HG03439 (cell line): Measurements from ENCODE around the gene RAB28.

Experiments
- ATAC-seq: cut with Tn5 transposase; IDR thresholded peaks from one replicate; pipeline ENCODE4 v1.9.1; 2021; ENCODE audit warnings: mild to moderate bottlenecking, moderate library complexity; ENCODE audit not compliant: unreplicated experiment

RAB28 gene

DNA sequence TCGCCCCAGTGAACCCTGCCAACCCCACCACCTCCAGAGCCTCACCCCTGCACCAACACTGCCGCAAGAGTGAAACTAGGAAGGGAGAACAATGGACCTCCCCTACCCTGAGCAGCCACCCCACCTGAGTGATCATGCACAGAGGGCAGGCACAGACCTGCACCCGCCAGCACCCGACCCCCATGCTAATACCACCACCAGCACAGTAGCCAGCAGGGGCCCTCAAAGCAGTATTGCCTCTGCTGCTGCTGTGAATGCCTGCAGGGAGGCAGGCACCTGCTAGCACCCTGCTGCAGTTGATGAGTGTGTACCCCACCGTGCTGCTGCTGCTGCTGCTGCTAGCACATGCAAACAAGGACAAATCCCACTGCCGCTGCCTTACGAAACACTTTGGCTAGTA lies 100.1 kb downstream of the RAB28 start:
- no peak for ATAC-seq

DNA sequence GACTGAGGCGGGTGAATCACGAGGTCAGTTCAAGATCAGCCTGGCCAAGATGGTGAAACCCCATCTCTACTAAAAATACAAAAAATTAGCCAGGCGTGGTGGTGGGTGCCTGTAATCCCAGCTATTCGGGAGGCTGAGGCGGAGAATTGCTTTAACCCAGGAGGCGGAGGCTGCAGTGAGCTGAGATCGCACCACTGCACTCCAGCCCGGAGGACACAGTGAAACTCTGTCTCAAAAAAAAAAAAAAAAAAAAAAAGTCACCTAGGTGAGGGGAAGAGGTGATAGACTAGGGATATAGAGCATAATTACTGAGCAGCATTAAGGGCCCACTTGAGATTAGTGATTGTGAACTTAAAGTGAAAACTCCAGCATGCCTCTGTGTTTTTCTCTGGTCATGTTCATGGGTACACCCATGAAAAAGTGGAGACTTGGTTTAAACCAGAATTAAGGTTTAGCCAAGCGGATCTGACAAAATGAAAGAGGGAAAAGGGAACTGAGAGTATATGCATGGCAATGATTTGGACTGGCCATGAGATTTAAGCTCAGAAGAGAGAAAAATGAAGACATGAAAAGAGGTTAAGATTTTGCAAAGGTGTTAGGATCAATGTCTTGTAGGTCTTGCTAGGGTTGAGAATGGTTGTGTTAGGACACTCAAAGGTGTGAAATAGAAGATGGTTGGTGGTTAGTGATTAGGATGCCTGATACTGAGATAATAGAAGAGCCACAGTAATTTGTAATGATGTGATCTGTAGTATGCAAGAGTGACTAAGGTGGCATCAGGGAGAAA lies 105.0 kb downstream of the RAB28 start:
- no peak for ATAC-seq

DNA sequence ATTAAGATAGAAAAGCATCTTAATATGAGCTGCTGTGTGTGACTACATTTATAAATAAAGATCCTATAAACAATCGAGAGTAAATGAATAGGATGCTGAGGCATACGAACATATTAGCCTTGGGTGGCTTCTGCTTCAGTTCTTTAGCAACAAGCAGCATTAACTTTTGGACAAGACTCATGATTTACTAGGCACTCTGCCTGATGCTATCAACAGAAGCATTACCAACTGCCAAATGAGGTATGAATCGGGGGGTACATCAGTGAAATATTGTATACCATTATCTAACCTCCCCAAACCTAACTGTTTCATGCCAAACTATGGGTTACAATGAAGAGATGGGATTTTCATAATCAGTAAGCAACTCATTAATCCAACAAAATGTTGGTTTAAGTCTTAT lies 113.1 kb downstream of the RAB28 start:
- no peak for ATAC-seq

DNA sequence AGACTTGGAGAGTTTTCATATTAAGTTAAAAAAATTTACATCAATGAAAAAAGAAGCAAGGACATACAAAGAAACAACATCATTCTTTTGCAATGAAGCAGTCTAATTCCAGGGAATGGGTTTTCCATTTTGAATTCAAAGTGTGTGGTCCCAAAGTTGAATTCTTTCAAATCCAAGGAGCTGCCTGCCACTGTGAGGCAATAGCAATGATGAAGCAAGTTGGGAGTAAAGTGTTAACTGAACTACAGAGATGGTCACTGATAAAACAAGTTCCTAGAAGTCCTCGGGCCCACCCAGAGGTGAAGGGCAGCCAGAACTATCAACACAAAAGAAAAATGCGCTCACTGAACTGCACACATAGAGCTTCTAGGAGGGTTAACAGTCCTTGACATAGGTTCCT lies 115.9 kb downstream of the RAB28 start:
- ATAC-seq: no peak

DNA sequence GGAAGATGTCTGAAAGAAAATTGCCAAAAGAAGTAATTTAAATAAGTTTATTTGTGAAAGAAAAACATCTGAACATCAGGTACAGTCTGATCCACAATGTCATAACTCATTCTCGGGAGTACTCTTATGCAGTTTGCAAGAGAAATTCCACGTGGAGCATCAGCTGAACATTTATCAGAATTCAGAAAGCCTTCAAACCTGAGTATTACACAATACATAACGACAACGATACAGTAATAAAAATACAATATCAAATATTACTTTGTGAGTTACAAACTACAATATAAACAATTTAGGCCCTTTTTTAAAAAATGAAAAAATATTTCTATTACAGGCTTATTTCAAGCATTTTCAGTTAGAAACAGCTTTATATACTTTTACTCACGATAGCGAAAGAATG lies 116.4 kb downstream of the RAB28 start:
- ATAC-seq: no peak

DNA sequence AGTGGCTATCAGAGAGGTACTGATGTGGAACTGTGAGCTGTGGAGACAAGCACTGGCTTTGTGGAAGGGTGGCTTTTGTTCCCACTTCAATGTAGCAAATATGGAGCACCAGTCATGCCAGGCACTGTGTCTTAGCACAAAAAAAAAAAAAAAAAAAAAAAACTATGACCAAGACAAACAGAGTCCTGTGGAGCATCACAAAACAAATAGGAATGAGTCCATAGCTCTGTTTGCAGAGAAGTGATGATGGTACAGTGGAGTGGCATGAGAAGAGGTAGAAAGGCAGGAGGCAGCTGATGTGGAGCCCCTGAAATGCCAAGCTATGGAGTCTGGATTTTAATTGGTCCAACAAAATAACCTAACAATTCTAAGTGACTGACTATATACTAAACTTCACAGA lies 116.9 kb downstream of the RAB28 start:
- ATAC-seq: no peak

DNA sequence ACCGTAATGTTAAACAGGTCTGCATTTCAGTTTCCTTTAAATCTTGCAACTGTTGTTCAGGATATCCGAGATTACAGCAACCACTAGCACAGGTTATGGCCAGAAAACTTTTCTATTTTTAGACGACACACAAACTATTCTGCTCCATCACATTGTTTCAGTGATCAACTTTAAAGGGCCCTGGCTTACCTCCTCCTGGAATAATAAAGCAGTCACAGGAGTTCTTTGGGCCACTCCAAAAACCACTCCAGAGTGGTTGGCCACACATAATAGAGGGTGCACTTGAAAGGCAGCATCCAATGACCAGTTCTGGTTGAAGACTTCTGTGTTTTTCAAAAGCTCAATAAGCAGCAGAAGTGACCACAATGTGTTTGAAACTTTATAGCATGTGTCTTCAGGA lies 118.9 kb downstream of the RAB28 start:
- ATAC-seq: no peak

DNA sequence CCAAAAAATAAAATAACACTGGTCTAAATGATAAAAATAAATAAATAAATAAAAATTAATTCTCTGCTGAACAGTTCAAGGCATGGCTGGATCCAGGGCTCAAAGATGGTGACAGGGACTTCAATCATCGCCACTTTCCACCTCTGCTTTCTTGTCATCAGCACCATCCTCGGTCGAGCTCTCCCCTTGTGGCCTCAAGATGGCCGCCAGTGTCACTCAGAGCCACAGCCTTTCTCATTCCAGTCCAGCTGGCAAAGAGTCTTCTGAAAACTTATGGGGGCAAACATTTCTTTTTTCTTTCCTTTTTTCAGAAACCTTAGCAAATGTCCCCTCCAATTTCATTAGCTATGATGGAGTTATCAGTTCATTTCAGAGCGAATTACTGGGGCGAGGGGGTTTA lies 119.5 kb downstream of the RAB28 start:
- ATAC-seq: no peak

DNA sequence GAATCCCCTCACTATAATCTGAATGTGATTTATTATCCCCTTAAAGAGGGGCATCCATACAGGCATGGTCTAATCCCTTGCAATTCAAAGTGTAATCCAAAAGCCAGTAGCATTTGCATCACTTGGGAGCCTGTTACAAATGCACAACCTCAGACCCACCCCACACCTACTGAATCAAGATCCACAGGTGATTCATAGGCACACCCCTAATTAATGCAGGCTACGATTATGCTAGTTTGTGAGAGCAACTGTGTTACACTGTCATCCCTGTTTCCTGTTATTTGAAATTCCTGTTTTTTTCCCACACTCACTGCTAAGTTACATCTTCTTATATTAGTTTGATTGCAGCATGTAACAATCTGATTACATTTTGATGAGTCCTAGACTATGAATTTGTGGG lies 120.0 kb downstream of the RAB28 start:
- ATAC-seq: no peak

DNA sequence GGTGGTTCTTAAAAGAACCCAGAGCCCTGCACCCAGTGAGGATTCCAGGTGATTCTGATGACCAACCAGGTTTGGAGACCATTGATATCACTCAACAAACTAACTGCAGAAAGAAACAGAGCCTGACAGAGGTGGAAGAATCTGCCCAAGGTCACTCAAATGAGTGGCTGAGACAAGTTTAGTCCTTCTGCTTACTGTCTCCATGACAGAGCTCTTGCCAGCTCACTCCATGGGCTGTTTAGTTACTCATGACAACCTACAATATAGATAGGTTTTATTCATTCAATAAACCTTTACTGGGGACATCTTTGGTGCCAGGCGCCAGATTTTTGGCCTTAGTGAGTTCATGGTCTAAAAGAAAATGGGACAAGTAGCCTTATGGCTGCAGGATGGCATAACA lies 124.3 kb downstream of the RAB28 start:
- ATAC-seq: no peak

DNA sequence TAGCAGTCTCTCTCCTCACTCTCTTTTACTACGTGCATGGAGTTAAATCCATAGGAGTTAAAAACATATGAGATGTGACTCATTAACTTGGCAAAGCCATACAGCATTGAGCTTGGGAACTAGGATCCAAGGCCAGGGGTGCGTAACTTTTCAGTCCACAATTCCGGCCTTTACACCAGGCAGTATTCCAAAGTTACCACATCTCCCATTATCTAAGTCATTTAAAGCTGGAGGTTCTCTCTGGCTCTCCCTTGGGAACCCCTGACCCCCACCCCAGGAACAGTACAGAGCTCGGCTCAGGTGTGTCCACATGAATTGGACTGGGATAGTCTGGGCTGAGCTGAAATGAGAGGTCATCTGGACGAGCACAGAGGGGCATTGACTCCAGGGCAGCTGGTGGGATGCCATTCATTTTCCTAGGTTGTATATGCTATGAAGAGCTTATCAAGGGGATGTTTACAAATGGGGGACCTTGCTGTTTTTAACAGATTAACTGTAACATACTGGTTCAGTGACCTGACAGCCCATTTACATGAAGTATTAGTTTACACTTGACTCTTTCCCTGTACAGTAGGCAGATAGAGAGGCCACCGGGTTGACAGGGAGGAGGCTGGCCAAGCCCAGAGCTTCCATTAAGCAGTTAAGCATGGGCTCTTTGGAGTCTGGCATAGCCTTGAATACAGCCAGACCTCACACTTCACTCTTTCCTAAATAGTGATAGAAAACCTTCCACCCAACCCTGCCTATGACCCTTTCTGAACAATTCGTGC lies 128.8 kb downstream of the RAB28 start:
- ATAC-seq: no peak

DNA sequence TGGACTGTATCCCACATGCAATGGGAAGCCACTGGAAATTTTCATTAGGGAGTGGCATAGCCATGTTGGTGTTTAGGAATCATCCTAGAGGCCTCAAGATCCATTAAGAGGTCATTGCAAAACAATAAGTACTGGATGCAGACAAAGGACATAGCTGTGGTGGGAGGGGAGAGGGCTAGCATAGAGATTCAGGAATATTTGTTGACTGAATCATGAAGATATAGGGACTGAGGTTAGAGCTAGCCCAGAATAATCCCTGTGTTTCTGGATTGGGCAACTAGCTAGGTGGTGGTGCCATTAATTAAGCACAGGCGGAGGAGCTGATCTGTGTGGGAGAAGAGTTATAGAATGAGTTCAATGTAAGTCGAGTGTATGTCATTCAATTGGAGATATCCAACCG lies 135.0 kb downstream of the RAB28 start:
- no peak for ATAC-seq

DNA sequence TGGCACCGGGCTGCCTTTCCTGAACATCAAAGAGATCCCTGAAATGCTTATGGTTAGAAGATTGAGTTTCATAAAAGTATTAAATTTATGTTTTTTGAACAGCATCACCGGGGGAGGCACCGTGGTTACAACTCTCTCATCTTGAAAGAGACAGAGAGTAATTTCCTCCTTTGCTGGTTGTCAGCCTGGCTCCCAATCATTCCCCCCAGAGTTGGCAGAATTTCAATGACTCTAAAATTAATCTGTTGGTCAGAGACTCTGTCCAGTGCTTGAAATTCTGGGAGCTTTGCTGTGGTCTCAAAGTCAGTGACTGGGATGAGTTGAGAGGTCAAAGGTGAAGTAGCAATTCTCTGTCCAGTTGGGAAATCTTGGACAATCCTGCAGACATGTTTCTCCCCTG lies 135.9 kb downstream of the RAB28 start:
- ATAC-seq: no peak

DNA sequence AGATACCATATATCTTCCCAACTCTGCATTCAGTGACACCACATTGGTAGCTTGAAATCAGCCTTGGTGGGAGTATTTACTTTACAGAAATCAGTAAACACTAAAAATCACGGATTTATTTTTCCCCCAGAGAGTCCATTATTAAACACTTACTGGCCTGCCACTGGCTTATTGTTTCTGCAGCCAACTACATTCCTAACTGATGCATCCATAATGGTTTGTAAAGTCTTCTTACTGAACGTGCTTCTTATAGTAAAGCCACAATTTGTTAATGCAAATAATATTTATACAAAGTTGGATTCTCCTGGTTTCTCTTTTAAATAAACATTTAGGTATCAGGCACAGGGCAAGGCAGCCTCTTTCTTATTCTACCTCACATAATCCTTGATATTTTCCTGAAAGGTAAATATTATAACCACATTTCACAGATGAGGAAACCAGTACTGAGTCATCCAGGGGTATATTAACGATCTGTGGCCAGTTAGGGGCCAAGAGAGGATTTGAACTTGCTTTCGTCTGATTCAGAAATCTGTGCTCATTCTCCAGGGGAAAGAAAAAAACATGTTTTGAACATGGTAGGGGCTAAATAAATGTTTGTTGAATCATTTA lies 136.5 kb downstream of the RAB28 start:
- no peak for ATAC-seq

DNA sequence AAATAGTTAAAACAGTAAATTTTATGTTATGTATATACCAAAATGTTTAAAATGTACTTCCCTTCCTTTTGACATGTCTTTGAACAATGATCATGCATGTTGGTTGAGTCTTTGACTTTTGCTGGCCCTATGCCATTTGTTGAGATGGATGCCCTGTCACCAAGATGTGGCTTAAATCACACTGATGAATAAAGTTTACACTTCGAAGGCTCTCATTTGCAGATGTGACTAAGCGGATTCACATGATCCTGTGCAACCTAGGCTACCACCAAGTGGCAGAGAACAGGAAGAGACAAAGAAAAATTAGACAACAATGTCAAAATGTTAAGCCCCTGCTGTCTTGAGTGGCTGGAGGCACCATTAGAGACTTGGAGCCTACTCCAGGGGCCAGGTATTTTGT lies 139.9 kb downstream of the RAB28 start:
- ATAC-seq: no peak

DNA sequence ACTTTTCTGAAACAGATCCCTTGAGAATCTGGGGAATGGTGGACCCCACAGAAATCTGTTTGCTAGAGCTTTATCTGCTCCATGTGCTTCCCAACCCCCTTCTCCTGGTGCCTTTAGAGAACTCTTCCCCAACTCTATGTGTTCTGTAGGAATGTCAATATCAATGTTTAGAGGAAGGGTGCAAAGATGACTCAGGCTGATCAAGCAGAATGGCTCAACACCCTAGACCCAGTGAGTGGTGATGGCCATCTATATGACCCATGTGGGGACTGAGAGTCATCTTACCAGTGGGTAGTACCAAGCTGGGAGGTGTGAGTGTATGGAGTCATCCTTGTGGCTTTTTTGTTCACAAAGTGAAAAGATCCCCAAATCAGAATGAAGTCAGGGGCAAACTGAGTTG lies 143.5 kb downstream of the RAB28 start:
- no peak for ATAC-seq

DNA sequence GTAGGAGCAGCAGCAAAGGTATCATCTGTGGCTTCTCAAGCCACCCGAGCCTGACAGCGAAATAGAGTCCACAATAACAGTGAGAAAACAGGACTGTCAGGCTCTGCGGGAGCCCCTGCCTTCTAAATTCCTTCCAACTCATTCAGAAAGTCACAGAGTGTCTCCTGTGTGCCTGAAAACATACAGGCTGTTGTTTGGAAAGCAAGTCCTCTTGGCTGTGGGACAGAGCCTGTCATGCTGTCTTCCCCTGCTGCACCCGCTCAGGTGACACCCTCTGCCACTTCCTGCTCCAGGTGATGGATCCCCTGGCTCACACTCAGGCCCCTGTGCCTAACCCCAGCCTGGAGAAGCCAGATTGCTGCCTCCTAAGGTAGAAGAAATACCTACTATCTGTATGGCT lies 152.3 kb downstream of the RAB28 start:
- no peak for ATAC-seq

DNA sequence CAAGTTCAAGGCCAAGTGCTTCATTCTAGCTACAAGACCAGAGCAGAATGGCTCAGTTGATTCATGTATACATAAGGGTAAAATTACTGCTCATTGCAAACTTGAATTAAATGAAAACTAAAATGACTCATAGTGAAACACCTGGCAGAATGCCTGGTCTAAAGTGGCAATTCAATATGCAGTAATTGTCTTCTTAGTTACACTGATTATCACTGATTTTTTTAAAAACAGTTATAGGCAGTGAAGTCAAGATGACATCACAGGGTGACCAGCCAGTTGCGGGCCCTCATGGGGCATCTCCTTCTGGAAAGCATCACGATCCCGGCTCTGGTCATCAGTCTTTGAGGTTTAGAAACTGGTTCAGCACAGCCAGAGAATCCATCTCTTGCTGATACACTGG lies 154.2 kb downstream of the RAB28 start:
- ATAC-seq: no peak

DNA sequence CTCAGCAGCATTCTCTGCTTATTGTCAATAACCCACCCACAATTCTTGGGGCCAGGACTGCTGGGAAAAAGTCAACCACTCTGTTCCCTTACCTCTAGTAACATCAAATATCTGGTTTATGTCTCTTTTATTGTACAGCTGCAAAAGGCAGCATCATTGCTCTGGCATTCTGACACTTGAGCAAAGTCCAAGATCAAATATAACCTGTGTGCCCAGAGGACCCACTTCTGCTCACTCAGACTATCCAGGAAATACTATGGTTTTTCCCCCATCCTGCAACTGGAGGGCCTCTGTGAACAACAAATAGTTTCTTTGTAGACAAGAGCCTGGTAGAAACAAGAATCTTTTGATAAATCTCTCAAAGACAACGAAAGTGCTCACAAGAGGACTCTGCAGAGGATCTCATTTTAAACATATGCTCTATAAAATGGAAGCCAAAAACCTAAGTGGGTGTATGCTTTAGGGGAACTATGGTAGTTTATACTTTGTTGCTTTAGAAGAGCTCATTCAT lies 154.7 kb downstream of the RAB28 start:
- ATAC-seq: no peak

DNA sequence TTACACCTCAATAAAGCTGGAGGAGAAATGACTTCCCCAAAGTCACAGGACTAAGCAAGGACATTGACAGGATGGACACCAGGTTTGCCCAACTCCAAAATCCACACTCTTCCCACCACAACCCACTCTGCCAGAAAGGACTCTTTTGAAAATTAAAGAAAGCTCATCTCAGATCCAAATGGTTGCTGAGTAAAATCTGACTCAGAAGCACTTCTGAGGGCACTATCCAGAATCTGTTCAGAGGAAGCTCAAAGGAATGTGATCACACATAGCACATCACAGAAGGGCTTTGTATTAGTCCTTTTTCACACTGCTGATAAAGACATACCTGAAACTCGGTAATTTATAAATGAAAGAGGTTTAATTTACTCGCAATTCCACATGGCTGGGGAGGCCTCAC lies 155.5 kb downstream of the RAB28 start:
- no peak for ATAC-seq

DNA sequence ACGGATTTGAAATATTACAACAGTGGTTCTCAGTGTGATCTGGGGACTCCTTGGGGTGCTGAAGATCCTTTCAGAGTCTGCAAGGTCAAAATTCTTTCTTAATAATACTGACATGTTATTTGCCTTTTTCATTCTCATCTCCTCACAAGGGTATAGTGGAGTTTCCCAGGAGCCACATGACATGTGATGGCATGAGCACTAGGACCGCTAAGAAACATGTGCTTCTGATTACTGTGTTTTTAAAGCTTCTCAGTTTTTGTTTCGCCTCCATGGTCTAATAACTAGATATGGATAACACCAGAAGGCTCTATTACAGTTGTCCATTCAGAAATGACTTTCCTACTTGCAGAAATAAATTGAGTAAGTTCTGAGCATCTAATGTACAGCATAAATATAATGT lies 156.1 kb downstream of the RAB28 start:
- ATAC-seq: no peak

DNA sequence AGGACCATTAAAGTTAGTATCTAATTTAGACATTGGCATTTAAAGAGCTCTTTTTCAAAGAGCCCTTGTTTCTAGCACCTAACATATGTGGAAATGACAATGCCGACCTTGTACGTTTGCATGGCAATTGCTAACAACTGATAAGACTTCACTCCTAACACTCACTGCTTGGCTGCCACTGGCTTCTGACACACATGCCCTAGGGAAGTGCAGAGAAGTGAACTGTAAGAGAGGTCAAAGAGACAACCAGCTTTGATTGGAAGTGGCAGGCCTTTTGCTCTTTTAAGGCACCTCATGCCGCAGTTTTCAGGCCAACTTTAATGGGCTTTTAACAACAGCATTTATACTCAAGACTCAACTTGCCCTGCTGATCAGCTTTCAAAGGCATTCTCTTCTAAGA lies 158.4 kb downstream of the RAB28 start:
- ATAC-seq: no peak
